Measurements from ENCODE around the gene FXR2. TPM values are rescaled to one million over a fixed set of nuclear protein-coding genes. Genes with fewer than 3 reads are reported as not detected.

FXR2 gene
- total RNA-seq, 1 experiment from 2014 or later = 30.9 TPM

DNA sequence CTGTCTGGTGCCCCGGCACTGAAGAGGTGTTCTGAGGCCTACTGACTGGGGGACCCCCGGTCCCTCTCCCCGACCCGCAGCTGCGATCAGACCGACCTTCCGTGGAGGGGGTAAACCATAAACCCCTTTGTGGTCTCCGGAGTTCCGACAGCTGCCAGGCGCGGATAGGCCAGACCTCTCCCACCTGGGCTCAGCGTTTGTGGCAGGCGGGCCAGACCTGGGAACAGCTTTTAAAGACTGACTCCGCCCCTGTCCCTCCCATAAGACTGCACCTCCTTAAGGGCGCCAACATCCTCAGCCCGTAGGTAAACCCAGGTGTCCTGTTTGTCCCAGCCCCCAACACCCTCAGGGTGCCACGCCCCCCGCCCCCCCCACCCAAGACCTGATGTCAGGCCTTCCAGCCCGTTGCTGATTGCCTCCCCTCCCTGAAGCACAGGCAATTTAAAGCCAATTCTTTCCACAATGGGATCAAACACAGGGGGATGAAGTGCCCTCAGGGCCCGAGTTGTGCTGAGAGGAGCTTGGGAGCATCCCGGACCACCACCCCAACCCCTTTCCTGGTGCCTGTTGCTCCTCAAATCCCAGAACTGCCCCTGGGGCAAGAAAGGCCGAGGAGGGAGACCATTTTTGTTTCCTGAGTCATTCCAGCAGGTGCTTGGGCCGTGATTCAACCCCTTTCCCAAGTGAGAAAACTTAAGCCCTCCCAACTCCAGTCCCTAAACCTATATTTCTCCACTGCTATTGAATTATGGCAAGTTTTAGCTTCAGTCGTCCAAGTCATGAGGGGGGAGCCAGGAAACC lies 24.6 kb downstream of the FXR2 start, which contains the start of gene SOX15:
Gene SOX15, minus strand, starts transcription at position 204 of the 801 bp plus-strand sequence. CDS start 418 bp downstream, outside the sequence.
- Mint-ChIP-seq H3K36me3 (ENCODE audit: insufficient read depth, unreplicated experiment) (peaks cover 47% of the 10 kb centered on the region), H3K27ac (ENCODE audit: unreplicated experiment) (peak within 1 kb of the TSS; percentile 6), H3K4me1 (ENCODE audit: low read depth, unreplicated experiment) (no peaks in the 10 kb centered on the region), H3K27me3 (ENCODE audit: unreplicated experiment) (no peaks in the 10 kb centered on the region), H3K4me3 (ENCODE audit: low read depth, unreplicated experiment) (no peak within 1 kb of the TSS), H3K9me3 (ENCODE audit: low read depth, unreplicated experiment) (no peaks in the 10 kb centered on the region)
- no TSS peak for BruUV-seq (replicated peaks)
- no peak for TF ChIP-seq CTCF (IDR thresholded peaks at IDR 0.05; ENCODE audit: unreplicated experiment)
- CTCF ChIA-PET = no interaction called here
- DNase-seq = no peak
- intact Hi-C loops (cut with micrococcal nuclease; ENCODE audit: unreplicated experiment) = no loop called here

- Mint-ChIP-seq H3K36me3 (ENCODE audit: insufficient read depth, unreplicated experiment) (peaks cover 51% of the 10 kb centered on the region), H3K27me3 (ENCODE audit: unreplicated experiment) (no peaks in the 10 kb centered on the region), H3K4me3 (ENCODE audit: low read depth, unreplicated experiment) (no peak overlapping the region), H3K27ac (ENCODE audit: unreplicated experiment) (no peak overlapping the region), H3K9me3 (ENCODE audit: low read depth, unreplicated experiment) (no peaks in the 10 kb centered on the region), H3K4me1 (ENCODE audit: low read depth, unreplicated experiment) (no peaks in the 10 kb centered on the region)
- CTCF ChIA-PET = no interaction called here
- BruUV-seq (replicated peaks) = no TSS peak
- intact Hi-C loops (cut with micrococcal nuclease; ENCODE audit: unreplicated experiment) = no loop called here
- TF ChIP-seq CTCF (IDR thresholded peaks at IDR 0.05; ENCODE audit: unreplicated experiment) = no peak
- no peak for DNase-seq
Measured at GRCh38 chr17:7589204-7589868, 25.4 kb downstream of the FXR2 start.

DNA sequence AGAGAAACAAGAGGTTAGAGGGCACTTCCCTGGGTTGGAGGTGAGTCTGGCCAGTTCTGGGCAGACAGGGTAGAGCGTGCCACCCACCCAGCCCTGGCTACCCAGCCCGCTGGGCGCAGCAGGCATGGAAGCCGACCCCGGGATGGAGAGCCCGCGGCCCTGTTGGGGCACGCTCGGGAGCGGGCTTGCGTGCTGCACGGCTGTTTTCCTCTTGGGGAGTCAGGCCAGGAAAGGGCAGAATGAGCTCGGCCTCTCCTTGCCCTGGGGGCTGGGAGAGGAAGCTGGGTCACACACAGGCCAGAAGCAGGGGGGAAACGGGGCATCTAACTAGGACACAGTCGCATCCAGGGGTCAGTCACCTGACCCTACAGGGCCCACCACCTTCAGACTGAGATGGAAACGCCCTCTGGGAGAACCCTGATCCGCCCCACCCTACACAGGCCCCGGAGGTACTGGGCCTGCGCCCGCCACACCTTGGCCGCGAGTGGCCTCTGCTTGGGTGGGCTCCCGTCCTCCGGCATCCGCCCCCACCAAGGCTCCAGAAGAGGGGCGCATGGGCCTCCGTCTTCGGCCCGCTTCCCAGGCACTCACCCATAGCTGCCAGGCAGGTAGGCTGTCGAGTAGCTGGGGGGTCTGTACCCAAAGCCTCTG lies 26.0 kb downstream of the FXR2 start:
- Mint-ChIP-seq H3K4me1 (ENCODE audit: low read depth, unreplicated experiment) (no peaks in the 10 kb centered on the region), H3K27me3 (ENCODE audit: unreplicated experiment) (no peaks in the 10 kb centered on the region), H3K4me3 (ENCODE audit: low read depth, unreplicated experiment) (no peak overlapping the region), H3K36me3 (ENCODE audit: insufficient read depth, unreplicated experiment) (peaks cover 51% of the 10 kb centered on the region), H3K27ac (ENCODE audit: unreplicated experiment) (no peak overlapping the region), H3K9me3 (ENCODE audit: low read depth, unreplicated experiment) (no peaks in the 10 kb centered on the region)
- DNase-seq = no peak
- no peak for TF ChIP-seq CTCF (IDR thresholded peaks at IDR 0.05; ENCODE audit: unreplicated experiment)
- CTCF ChIA-PET = no interaction called here
- intact Hi-C loops (cut with micrococcal nuclease; ENCODE audit: unreplicated experiment) = no loop called here
- no TSS peak for BruUV-seq (replicated peaks)

DNA sequence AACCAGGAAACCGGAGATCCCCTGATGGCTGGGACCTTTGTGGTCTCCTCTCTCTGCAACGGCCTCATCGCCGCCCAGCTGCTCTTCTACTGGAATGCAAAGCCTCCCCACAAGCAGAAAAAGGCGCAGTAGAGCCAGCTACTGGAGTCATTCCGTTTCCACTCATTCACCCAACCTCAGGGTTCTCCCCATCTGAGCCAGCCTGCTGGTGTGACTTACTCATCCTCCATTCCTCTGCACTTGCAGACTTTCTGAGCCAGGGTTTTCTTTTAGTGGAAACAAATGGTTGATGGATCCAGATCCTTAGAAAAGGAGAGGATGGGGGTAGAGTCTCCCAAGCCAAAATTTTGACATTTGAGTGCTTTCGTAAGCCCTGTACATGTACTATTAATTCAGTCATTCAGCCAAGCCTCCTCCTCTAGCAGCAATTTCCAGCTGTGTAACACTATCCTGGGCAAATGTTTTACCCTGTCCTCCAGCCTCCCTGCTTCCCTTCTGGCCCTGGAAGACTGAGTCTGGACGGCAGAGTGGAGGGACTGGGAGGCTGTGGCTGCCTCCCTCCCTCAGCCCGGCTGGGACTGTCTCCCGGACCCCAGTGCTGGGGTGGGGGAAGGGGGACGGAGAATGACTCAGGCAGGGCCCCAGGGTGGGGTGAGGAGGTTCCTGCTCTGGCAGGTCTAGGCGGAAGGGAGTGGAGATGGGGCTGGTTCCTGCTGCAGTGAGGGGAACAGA lies 27.1 kb downstream of the FXR2 start:
- Mint-ChIP-seq H3K27ac (ENCODE audit: unreplicated experiment) (no peak overlapping the region), H3K4me1 (ENCODE audit: low read depth, unreplicated experiment) (no peaks in the 10 kb centered on the region), H3K27me3 (ENCODE audit: unreplicated experiment) (no peaks in the 10 kb centered on the region), H3K9me3 (ENCODE audit: low read depth, unreplicated experiment) (no peaks in the 10 kb centered on the region), H3K4me3 (ENCODE audit: low read depth, unreplicated experiment) (no peak overlapping the region), H3K36me3 (ENCODE audit: insufficient read depth, unreplicated experiment) (peaks cover 54% of the 10 kb centered on the region)
- DNase-seq = no peak
- intact Hi-C loops (cut with micrococcal nuclease; ENCODE audit: unreplicated experiment) = no loop called here
- CTCF ChIA-PET = interaction anchor here (0.6 kb wide), 2 partner anchors 100 to 130 kb away, joined by 3 read pairs; partner anchors contain the start of genes DNAH2 and WRAP53
- TF ChIP-seq CTCF (IDR thresholded peaks at IDR 0.05; ENCODE audit: unreplicated experiment) = no peak
- BruUV-seq (replicated peaks) = no TSS peak
